Adipocyte (in vitro differentiated cells): ENCODE measurements around the gene ACSS2.
A peak's percentile ranks its signal among the peaks of the same experiment; 100 is the strongest.

ENCODE experiments used
- DNase-seq: peaks from one replicate; pipeline ENCODE4 v3.0.0-alpha.2; 2015; ENCODE audit warnings: low read depth
- H3K27me3 ChIP-seq: replicated peaks from 2 replicates; pipeline ENCODE4 v1.7.0; 2013; ENCODE audit warnings: mild to moderate bottlenecking, low read length, moderate library complexity; ENCODE audit not compliant: control insufficient read depth, insufficient read depth
- H3K36me3 ChIP-seq: 2 replicates; pipeline ENCODE4 v1.7.0; 2013; ENCODE audit warnings: low read length, mild to moderate bottlenecking, moderate library complexity; ENCODE audit not compliant: control insufficient read depth, insufficient read depth, severe bottlenecking
- H3K4me1 ChIP-seq: 2 replicates; pipeline ENCODE4 v1.7.0; 2013; ENCODE audit warnings: mild to moderate bottlenecking, low read length, moderate library complexity; ENCODE audit not compliant: control insufficient read depth, insufficient read depth
- H3K4me3 ChIP-seq: 2 replicates; pipeline ENCODE4 v1.7.0; 2013; ENCODE audit warnings: mild to moderate bottlenecking, low read length, moderate library complexity
- H3K9ac ChIP-seq: 2 replicates; pipeline ENCODE4 v1.7.0; 2013; ENCODE audit warnings: mild to moderate bottlenecking, low read length, moderate library complexity
- H3K9me3 ChIP-seq: 2 replicates; pipeline ENCODE4 v1.7.0; 2013; ENCODE audit warnings: mild to moderate bottlenecking, low read length, moderate library complexity; ENCODE audit not compliant: control insufficient read depth

The ACSS2 gene

DNA sequence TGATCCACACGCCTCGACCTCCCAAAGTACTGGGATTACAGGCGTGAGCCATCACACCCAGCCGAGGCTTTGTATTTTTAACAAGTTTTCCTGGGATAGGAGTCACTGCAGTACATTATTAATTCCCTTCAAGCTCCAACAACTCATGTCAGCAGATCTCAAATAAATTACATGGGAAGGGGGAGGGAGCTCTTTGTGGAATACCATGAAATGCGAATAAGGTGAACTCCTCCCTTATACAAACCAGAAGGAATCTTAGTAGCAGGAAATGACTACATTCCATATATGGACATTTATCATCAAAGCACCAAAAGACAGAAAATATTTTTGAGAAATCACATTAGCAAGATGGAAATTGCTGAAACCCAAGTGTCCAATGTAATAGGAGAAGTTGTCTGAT lies 76.3 kb downstream of the ACSS2 start:
- Histone ChIP-seq H3K36me3 (peaks cover 14% of the 10 kb centered on the region), H3K4me1 (peaks cover 34% of the 10 kb centered on the region), H3K27me3 (no peaks in the 10 kb centered on the region), H3K9ac (no peak overlapping the region), H3K4me3 (no peak overlapping the region), H3K9me3 (no peaks in the 10 kb centered on the region)
- no peak for DNase-seq

DNA sequence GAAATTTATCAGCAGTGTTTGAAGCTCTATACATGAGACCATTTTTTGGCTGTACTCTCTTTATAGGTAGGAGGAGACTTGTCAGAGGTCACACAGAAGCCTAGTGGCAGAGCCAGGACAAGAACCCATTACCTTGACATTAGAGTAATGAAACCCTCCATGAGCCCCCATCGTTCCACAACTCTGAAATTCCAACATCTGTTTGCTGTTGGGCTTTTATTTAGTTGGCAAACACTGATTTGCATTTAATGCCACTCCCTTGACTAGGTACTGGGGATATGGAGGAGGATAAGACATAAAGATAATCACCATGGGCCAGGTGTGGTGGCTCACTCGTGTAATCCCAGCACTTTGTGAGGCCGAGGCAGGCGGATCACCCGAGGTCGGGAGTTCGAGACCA lies 77.5 kb downstream of the ACSS2 start:
- Histone ChIP-seq H3K36me3 (peaks cover 14% of the 10 kb centered on the region), H3K4me3 (no peak overlapping the region), H3K9me3 (no peaks in the 10 kb centered on the region), H3K27me3 (no peaks in the 10 kb centered on the region), H3K4me1 (peaks cover 22% of the 10 kb centered on the region), H3K9ac (no peak overlapping the region)
- DNase-seq = no peak

DNA sequence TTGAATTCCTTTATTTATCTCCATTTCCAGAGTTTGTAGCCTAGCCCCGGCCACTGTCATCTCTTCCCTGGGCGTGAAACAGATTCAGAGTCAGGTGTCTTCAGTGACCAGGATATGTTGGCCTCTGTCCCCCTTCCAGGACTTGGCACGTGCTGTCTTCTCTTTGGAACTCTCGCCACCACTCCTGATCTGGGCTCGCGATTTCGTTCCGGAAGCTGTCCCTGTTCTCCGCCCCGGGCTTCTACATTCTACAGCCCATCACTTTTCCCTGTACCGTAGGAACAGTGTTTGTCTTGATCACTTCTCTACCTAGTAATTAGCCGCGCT lies 78.5 kb downstream of the ACSS2 start:
- DNase-seq = no peak
- peaks cover 11% of the 10 kb centered on the region for H3K36me3 ChIP-seq
- H3K4me1 ChIP-seq = peaks cover 13% of the 10 kb centered on the region
- peak overlapping the region; percentile 94 for H3K9ac ChIP-seq
- H3K27me3 ChIP-seq = no peaks in the 10 kb centered on the region
- H3K9me3 ChIP-seq = no peaks in the 10 kb centered on the region
- peak overlapping the region; percentile 90 for H3K4me3 ChIP-seq

DNA sequence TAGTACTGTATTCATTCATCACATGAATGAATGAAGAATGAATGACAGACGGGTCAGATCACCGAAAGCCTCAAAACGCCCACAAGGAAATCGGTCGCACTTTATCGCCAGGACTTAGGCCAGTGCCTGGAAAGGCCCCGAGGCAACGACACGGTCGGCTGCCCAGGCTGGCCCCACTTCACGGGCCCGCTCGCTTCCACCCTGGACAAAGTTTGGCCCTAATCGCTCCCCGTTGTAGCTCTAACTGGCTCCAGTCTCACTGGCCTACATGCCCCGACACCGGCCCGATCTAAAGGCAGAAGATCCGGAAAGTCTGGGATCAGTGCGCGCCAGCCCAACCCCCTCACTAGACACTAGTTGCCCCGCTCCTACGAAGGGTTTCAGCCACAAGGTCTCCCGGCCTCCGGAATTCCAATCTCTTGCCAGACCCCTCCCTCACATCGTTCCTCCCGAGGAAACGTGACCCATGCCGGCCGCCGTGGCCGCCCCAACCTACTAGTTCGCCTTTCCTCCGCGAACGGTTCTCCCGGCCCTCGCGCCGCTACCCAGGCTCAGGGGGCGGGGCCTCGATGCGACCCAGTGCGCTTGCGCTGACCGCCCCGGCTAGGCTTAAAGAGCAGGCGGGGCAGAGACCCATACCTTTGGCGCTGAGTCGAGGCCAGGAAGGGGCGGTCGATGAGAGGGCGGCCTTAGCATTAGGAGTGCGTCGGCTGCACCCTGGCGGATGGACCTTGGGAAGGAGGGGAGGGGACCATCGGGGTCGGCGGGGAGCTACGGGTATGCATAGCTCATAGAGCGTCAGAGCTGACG lies 79.0 kb downstream of the ACSS2 start, which contains the start of the genes GSS and MYH7B:
Gene GSS, minus strand, starts transcription at position 576 of the 810 bp plus-strand sequence. CDS start 3,954 bp downstream, outside the sequence.
Gene MYH7B, plus strand, starts transcription at position 638 of the 810 bp plus-strand sequence. CDS start 22,138 bp downstream, outside the sequence.
- peak within 1 kb of the TSS; percentile 94 for H3K9ac ChIP-seq
- peaks cover 10% of the 10 kb centered on the region for H3K4me1 ChIP-seq
- H3K27me3 ChIP-seq = no peaks in the 10 kb centered on the region
- H3K9me3 ChIP-seq = no peaks in the 10 kb centered on the region
- peak; percentile 98 for DNase-seq
- H3K36me3 ChIP-seq = peaks cover 9% of the 10 kb centered on the region
- H3K4me3 ChIP-seq = peak within 1 kb of the TSS; percentile 90

DNA sequence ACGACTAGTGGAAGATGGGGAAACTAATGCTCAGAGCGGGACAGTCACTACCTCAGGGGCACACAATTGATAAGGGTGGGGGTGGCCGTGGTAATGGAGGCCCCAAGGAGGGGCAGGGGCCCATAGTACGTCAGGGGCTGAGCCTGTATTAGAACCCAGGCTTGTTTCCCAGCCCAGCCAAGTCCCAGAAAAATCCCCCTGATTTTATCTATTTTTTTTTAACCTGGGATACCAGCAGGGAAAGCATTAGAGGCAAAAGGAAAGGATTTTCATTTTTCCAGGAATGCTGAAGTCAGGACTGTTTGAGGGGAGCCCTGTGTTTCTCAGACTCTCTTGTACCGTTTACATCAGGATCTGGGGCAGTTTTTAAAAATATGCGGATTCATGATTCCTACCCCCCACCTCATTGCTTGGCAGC lies 79.6 kb downstream of the ACSS2 start:
- H3K4me1 ChIP-seq = peaks cover 10% of the 10 kb centered on the region
- peak overlapping the region; percentile 94 for H3K9ac ChIP-seq
- DNase-seq = no peak
- no peaks in the 10 kb centered on the region for H3K9me3 ChIP-seq
- H3K27me3 ChIP-seq = no peaks in the 10 kb centered on the region
- H3K36me3 ChIP-seq = peaks cover 6% of the 10 kb centered on the region
- H3K4me3 ChIP-seq = peak overlapping the region; percentile 90

DNA sequence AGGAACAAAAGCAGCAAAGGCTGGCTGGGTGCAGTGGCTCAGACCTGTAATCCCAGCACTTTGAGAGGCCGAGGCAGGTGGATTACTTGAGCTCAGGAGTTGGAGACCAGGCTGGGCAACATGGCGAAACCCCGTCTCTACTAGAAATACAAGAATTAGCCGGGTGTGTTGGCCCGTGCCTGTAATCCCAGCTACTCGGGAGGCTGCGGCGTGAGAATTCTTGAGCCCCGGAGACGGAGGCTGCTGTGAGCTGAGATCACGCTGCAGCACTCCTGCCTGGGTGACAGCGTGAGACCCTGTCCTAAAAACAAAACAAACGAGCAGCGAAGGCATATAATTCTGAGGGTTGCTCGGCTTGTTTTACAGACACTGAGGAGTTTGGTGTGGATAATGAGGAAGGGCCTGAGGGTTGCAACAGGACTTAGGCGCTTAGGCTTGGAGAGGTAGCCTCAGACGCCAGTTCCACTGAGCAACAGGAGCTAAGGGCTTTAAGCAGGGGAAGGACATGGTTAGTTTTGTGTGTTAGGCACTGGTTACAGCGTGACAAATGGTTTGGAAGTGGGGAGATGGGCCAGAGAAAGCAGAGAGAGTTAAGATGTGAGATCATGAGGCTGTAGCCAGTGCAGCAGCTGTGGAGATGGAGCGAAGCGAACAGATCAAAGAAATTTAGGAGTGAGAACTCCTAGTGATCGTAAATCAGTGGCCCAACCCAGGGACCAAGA lies 80.5 kb downstream of the ACSS2 start:
- Histone ChIP-seq H3K4me3 (no peak overlapping the region), H3K4me1 (peaks cover 10% of the 10 kb centered on the region), H3K9ac (no peak overlapping the region), H3K36me3 (no peaks in the 10 kb centered on the region), H3K27me3 (no peaks in the 10 kb centered on the region), H3K9me3 (no peaks in the 10 kb centered on the region)
- no peak for DNase-seq

DNA sequence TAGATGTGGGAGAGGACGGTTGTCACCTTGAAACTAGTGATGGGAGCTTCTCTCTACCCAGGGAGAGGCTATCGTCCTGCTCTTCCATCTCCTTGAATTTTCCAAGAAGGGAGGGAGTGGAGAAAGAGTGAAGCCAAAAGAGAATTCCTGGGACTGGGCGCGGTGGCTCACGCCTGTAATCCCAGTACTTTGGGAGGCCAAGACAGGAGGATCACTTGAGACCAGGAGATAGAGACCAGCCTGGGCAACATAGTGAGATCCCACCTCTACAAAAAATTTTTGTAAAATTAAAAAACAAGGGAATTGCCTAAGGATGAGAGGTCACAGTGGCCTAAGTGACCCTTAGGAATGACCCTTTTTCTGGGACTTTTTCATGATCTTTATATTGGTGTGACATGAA lies 88.1 kb downstream of the ACSS2 start:
- Histone ChIP-seq H3K4me1 (no peaks in the 10 kb centered on the region), H3K4me3 (no peak overlapping the region), H3K27me3 (no peaks in the 10 kb centered on the region), H3K36me3 (no peaks in the 10 kb centered on the region), H3K9me3 (no peaks in the 10 kb centered on the region), H3K9ac (no peak overlapping the region)
- DNase-seq = no peak

DNA sequence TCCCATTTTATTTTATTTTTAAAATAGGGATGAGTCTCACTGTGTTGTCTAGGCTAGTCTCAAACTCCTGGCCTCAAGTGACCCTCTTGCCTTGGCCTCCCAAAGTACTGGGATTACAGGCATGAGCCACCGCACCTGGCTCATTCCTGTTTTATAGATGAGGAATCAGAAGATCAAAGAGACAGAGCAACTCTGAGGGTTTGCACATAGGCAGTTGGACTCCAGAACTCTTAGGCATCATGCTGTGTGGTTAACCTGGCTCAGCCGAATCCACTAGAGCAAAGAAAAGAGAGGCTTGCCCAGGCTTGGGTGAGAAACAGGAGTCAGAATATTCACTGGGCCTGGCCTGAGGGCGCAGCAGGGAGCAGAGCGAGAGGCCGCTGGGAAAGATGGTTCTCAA lies 88.6 kb downstream of the ACSS2 start:
- Histone ChIP-seq H3K27me3 (no peaks in the 10 kb centered on the region), H3K9me3 (no peaks in the 10 kb centered on the region), H3K4me3 (no peak overlapping the region)

DNA sequence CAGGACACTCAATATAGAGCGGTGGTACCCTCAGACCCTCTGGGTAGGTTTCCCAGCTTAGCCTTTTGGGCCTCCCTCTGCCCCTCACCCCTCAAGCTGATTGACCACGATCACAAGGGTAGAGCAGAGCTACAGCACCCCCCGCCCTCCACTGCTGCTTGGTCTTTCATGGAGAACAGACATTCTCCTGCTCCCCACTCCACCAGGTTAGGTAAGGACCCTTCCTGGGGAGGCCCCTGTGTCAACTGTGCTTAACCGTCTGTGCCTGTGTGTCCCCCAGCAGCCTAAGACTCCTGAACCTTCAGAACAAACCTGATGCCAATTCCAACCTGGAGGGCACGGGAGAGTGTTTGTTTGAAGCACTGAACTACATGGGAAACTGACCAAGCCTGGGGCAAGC lies 91.0 kb downstream of the ACSS2 start:
- DNase-seq = no peak
- Histone ChIP-seq H3K4me1 (no peaks in the 10 kb centered on the region), H3K27me3 (peaks cover 5% of the 10 kb centered on the region), H3K36me3 (no peaks in the 10 kb centered on the region), H3K9me3 (no peaks in the 10 kb centered on the region), H3K4me3 (no peak overlapping the region), H3K9ac (no peak overlapping the region)

More for the DNA sequence above, 88.6 kb downstream of the ACSS2 start:
- no peaks in the 10 kb centered on the region for H3K4me1 ChIP-seq
- H3K36me3 ChIP-seq = no peaks in the 10 kb centered on the region
- H3K9ac ChIP-seq = no peak overlapping the region
- no peak for DNase-seq

DNA sequence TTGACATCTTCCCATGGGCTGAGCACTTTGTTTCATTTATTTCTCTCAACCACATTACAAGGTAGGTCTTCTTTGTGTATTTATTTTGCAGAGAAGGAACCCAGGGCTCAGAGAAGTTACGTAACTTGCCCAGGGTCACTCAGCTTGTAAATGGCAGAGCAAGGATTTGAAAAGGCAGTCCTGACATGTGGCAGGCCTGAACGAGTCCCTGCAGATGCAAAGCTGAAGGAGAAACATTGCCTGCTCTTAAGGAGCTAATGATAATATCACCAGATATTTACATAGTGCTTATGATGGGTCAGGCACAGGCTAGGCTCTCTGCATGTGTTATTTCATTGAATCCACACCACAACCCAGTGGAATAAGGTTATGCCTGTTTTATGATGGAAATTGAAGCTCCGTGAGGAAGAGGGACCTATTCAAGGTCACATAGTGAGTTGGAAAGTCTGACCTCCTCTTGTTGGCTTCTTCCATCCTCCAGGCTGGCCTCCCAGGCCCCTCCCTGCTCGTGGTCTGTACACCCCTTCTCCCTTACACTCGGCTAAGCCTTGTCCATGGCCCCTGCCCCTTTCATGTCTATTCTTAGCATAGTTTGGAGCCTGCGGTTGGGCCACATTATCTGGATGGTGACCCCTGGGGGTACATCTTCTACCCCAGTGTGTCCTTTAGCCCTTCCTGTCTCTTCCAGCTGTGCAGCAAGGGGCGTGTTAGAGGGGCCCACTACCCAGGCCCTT lies 91.8 kb downstream of the ACSS2 start:
- H3K4me3 ChIP-seq = no peak overlapping the region
- no peak for DNase-seq
- no peaks in the 10 kb centered on the region for H3K9me3 ChIP-seq
- H3K9ac ChIP-seq = no peak overlapping the region
- peaks cover 9% of the 10 kb centered on the region for H3K27me3 ChIP-seq
- H3K4me1 ChIP-seq = no peaks in the 10 kb centered on the region
- H3K36me3 ChIP-seq = no peaks in the 10 kb centered on the region
